Measurements from ENCODE around the gene FGGY.
"Not testable (repeated sequence)": the region's sequence is repeated elsewhere in the genome, so short reads cannot be mapped to it uniquely, and the experiment has no call there.

FGGY gene

DNA sequence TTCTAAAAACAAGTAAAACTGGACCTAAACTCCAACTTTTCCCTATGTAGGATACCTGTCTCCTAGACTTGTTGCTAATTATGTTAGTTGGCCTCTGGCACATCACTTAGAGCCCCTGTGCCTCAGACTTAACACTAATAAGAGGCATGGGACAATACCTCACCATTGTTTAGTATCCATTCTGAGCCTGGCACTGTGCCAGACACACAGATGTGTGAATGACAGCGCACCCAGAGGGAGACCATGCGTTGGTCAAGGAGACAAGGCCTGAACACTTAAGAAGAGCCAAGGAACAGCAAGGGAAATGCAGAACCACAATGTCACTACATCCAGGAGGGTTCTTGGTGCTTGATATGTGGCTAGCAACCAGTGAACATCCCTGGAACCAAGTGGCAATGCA, 189.1 kb downstream of the FGGY start:
- TF ChIP-seq, protein P1, sequence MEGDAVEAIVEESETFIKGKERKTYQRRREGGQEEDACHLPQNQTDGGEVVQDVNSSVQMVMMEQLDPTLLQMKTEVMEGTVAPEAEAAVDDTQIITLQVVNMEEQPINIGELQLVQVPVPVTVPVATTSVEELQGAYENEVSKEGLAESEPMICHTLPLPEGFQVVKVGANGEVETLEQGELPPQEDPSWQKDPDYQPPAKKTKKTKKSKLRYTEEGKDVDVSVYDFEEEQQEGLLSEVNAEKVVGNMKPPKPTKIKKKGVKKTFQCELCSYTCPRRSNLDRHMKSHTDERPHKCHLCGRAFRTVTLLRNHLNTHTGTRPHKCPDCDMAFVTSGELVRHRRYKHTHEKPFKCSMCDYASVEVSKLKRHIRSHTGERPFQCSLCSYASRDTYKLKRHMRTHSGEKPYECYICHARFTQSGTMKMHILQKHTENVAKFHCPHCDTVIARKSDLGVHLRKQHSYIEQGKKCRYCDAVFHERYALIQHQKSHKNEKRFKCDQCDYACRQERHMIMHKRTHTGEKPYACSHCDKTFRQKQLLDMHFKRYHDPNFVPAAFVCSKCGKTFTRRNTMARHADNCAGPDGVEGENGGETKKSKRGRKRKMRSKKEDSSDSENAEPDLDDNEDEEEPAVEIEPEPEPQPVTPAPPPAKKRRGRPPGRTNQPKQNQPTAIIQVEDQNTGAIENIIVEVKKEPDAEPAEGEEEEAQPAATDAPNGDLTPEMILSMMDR (IDR thresholded peaks at IDR 0.05; ENCODE audit: low read depth, low read length), result no peak
- no peak for TF ChIP-seq MAX (IDR thresholded peaks at IDR 0.05; ENCODE audit: low read depth, low read length)

GRCh38 chr1:59486615-59487014, 189.7 kb downstream of the FGGY start:
- no peak overlapping the region for H3K4me3 ChIP-seq (ENCODE audit: low read depth, low read length)
- TF ChIP-seq MAX (IDR thresholded peaks at IDR 0.05; ENCODE audit: low read depth, low read length) (no peak), MYC (IDR thresholded peaks at IDR 0.05; ENCODE audit: low read depth, low read length) (no peak), POLR2A (IDR thresholded peaks at IDR 0.05; ENCODE audit: extremely low read depth, insufficient read length) (no peak)
- TF ChIP-seq, protein P1 (IDR thresholded peaks at IDR 0.05; ENCODE audit: low read depth, low read length), result no peak
- DNase-seq (ENCODE audit: low read depth), result no peak

More for the DNA sequence above, 189.1 kb downstream of the FGGY start:
- H3K4me3 ChIP-seq (ENCODE audit: low read depth, low read length), result no peak overlapping the region
- DNase-seq (ENCODE audit: low read depth), result no peak

DNA sequence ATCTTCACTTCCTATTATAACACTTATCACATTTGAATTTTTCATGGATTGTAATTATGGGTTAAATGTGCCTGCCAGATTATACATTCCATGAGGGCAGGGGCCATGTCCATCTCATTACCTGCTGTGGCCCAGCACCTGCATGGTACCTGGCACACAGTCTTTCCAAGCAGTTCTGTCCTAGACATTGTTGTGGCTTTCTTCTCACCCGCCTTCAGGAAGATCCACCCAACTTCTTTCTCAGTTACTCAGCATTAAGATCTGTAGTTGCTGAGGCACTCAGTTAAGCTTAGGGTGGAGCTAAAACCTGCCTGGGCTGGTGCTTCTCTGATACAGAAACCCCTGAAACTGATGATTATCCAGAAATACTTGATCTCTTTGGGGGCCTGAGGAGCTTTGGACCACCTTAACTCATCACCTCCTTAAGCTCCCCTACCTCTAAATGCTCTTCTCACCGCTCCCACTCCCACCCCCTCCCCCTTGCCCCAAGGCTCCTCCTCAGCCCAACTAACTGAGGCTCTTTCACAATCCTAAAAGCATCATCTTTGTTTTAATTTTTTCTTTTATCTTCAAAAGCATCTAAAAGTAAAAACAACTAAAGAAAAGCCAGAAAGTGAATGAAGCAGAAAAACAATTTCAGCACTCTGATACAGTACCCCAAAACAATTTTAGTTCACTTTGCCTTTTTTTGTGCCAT, 190.6 kb downstream of the FGGY start:
- no peak overlapping the region for H3K4me3 ChIP-seq (ENCODE audit: low read depth, low read length)
- no peak for DNase-seq (ENCODE audit: low read depth)
- TF ChIP-seq MYC (IDR thresholded peaks at IDR 0.05; ENCODE audit: low read depth, low read length) (no peak), MAX (IDR thresholded peaks at IDR 0.05; ENCODE audit: low read depth, low read length) (no peak), POLR2A (IDR thresholded peaks at IDR 0.05; ENCODE audit: extremely low read depth, insufficient read length) (no peak)
- TF ChIP-seq, protein P1 (IDR thresholded peaks at IDR 0.05; ENCODE audit: low read depth, low read length), result no peak

GRCh38 chr1:59492500-59492899, 195.6 kb downstream of the FGGY start:
- H3K4me3 ChIP-seq (ENCODE audit: low read depth, low read length), result no peak overlapping the region
- TF ChIP-seq MYC (IDR thresholded peaks at IDR 0.05; ENCODE audit: low read depth, low read length) (no peak), MAX (IDR thresholded peaks at IDR 0.05; ENCODE audit: low read depth, low read length) (no peak), POLR2A (IDR thresholded peaks at IDR 0.05; ENCODE audit: extremely low read depth, insufficient read length) (no peak)
- TF ChIP-seq, protein P1 (IDR thresholded peaks at IDR 0.05; ENCODE audit: low read depth, low read length), result no peak
- no peak for DNase-seq (ENCODE audit: low read depth)

GRCh38 chr1:59494145-59494833, 197.4 kb downstream of the FGGY start:
- TF ChIP-seq, protein P1 (IDR thresholded peaks at IDR 0.05; ENCODE audit: low read depth, low read length), result no peak
- TF ChIP-seq MAX (IDR thresholded peaks at IDR 0.05; ENCODE audit: low read depth, low read length) (no peak), MYC (IDR thresholded peaks at IDR 0.05; ENCODE audit: low read depth, low read length) (no peak), POLR2A (IDR thresholded peaks at IDR 0.05; ENCODE audit: extremely low read depth, insufficient read length) (no peak)
- H3K4me3 ChIP-seq (ENCODE audit: low read depth, low read length), result no peak overlapping the region
- peak; percentile 34 for DNase-seq (ENCODE audit: low read depth)

GRCh38 chr1:59496156-59496555, 199.3 kb downstream of the FGGY start:
- not testable (repeated sequence) for H3K4me3 ChIP-seq (ENCODE audit: low read depth, low read length); DNase-seq (ENCODE audit: low read depth)
